CD4-positive, alpha-beta memory T cell (primary cell): ENCODE data around the gene SLC2A9. TPM values are rescaled to one million over a fixed set of nuclear protein-coding genes. Genes with fewer than 3 reads are reported as not detected.

Experiments used
- CTCF ChIA-PET: fragments of 350-600 bp; sonication (Branson Sonifier 250); formaldehyde crosslinking; loops from one replicate; lab custom pipeline; 2021; ENCODE audit warnings: inconsistent platforms; ENCODE audit not compliant: partially characterized antibody; lab: Charles Lee
- POLR2A ChIA-PET: fragments of 350-600 bp; sonication (Branson Sonifier 250); formaldehyde crosslinking; loops from one replicate; lab custom pipeline; 2021; ENCODE audit not compliant: partially characterized antibody; lab: Charles Lee
- DNase-seq, 5 donors: peaks; one replicate each; pipeline versions ENCODE4 v3.0.0 to v3.0.0-alpha.2; 2020 to 2022; ENCODE audit warnings: mixed read lengths in 1 of 5
- H3K27ac ChIP-seq: one replicate; pipeline ENCODE4 v1.7.0; 2013; ENCODE audit warnings: low read depth, low read length
- H3K27me3 ChIP-seq: 2 replicates; pipeline ENCODE4 v1.7.0; 2013; ENCODE audit warnings: mild to moderate bottlenecking, low read length, moderate library complexity; ENCODE audit not compliant: insufficient read depth
- H3K36me3 ChIP-seq: 2 replicates; pipeline ENCODE4 v1.7.0; 2013; ENCODE audit warnings: mild to moderate bottlenecking, low read length, moderate library complexity; ENCODE audit not compliant: insufficient read depth
- H3K4me1 ChIP-seq: 2 replicates; pipeline ENCODE4 v1.7.0; 2013; ENCODE audit warnings: mild to moderate bottlenecking, low read length, moderate library complexity; ENCODE audit not compliant: insufficient read depth
- H3K4me3 ChIP-seq, 2 donors: one replicate each; pipeline ENCODE4 v1.7.0; 2013; ENCODE audit warnings: low read length in 2 of 2, mild to moderate bottlenecking in 1 of 2
- H3K9me3 ChIP-seq, 2 donors: one replicate each; pipeline ENCODE4 v1.7.0; 2013; ENCODE audit warnings: low read length in 2 of 2, control low read depth in 1 of 2; ENCODE audit not compliant: control insufficient read depth in 1 of 2
- H3K27ac Mint-ChIP-seq, 7 donors: one replicate each; pipeline ENCODE4 v1.8.0; 2020 to 2021; ENCODE audit warnings: mixed read lengths in 7 of 7, mild to moderate bottlenecking in 6 of 7, inconsistent platforms in 3 of 7, moderate library complexity in 3 of 7
- H3K27me3 Mint-ChIP-seq, 2 donors: one replicate each; pipeline ENCODE4 v1.8.0; 2020 to 2021; ENCODE audit warnings: mixed read lengths in 2 of 2
- H3K36me3 Mint-ChIP-seq, 2 donors: one replicate each; pipeline ENCODE4 v1.8.0; 2020 to 2021; ENCODE audit warnings: mixed read lengths in 2 of 2, inconsistent platforms in 1 of 2, mild to moderate bottlenecking in 1 of 2
- H3K4me1 Mint-ChIP-seq, 4 donors: one replicate each; pipeline ENCODE4 v1.8.0; 2020 to 2021; ENCODE audit warnings: mixed read lengths in 4 of 4, mild to moderate bottlenecking in 1 of 4
- H3K4me3 Mint-ChIP-seq, 8 donors: one replicate each; pipeline ENCODE4 v1.8.0; 2020 to 2021; ENCODE audit warnings: mixed read lengths in 8 of 8, mild to moderate bottlenecking in 7 of 8, moderate library complexity in 6 of 8, inconsistent platforms in 3 of 8
- H3K9me3 Mint-ChIP-seq, 8 donors: one replicate each; pipeline ENCODE4 v1.8.0; 2020 to 2021; ENCODE audit warnings: mixed read lengths in 8 of 8, mild to moderate bottlenecking in 5 of 8, inconsistent platforms in 3 of 8, moderate library complexity in 1 of 8
- intact Hi-C: fragments of 100-400 bp; cut with micrococcal nuclease; formaldehyde crosslinking; loops from one replicate; pipeline ENCODE4 v1.15.1; 2023
- polyA plus RNA-seq, 2 donors: library from polyadenylated mRNA; unstranded; fragments of 300-500 nt; fragmentation: Illumina TruSeq; gene quantifications; one replicate each; pipeline ENCODE4 v1.2.3, GENCODE V29; 2021
- total RNA-seq, 2 experiments: library from RNA; stranded (reverse); gene quantifications; one replicate each; pipeline ENCODE4 v1.2.3, GENCODE V29; 2021

The SLC2A9 gene
- total and polyA plus RNA-seq, 4 experiments from 2014 or later, result 0.43 to 2.4 (median 1.7) TPM

GRCh38 chr4:10040049-10040892, 19.0 kb upstream of the SLC2A9 start:
- Mint-ChIP-seq H3K4me3 (no peak overlapping the region), H3K36me3 (peaks cover 5 to 35% of the 10 kb centered on the region in 2 donors), H3K4me1 (no peaks in the 10 kb centered on the region), H3K9me3 (peaks cover 0 to 19% (median 10%) of the 10 kb centered on the region in 8 donors), H3K27me3 (peaks cover 0 to 1% of the 10 kb centered on the region in 2 donors), H3K27ac (no peak overlapping the region)
- H3K4me1 ChIP-seq, result no peaks in the 10 kb centered on the region
- intact Hi-C loops, result no loop called here
- no peaks in the 10 kb centered on the region for H3K36me3 ChIP-seq
- ChIA-PET CTCF (no interaction called here), POLR2A (no interaction called here)
- DNase-seq, result no peak
- no peak overlapping the region for H3K4me3 ChIP-seq
- H3K9me3 ChIP-seq, result no peaks in the 10 kb centered on the region
- H3K27me3 ChIP-seq, result no peaks in the 10 kb centered on the region
- H3K27ac ChIP-seq, result no peak overlapping the region

- no peaks in the 10 kb centered on the region for H3K4me1 ChIP-seq
- H3K27ac Mint-ChIP-seq, result no peak overlapping the region
- no peaks in the 10 kb centered on the region for H3K9me3 Mint-ChIP-seq
- DNase-seq, result no peak
- no peak overlapping the region for H3K4me3 ChIP-seq
- no peak overlapping the region for H3K27ac ChIP-seq
- H3K27me3 Mint-ChIP-seq, result peaks cover 0 to 11% of the 10 kb centered on the region in 2 donors
- H3K4me1 Mint-ChIP-seq, result peaks cover 0 to 4% (median 2%) of the 10 kb centered on the region in 4 donors
- intact Hi-C loops, result no loop called here
- ChIA-PET CTCF (no interaction called here), POLR2A (no interaction called here)
- no peaks in the 10 kb centered on the region for H3K36me3 ChIP-seq
- H3K9me3 ChIP-seq, result no peaks in the 10 kb centered on the region
- peaks cover 0 to 15% of the 10 kb centered on the region in 2 donors for H3K36me3 Mint-ChIP-seq
- no peaks in the 10 kb centered on the region for H3K27me3 ChIP-seq
- no peak overlapping the region for H3K4me3 Mint-ChIP-seq
Observed at GRCh38 chr4:10036807-10037342, 15.6 kb upstream of the SLC2A9 start.

- H3K4me1 Mint-ChIP-seq, result peaks cover 0 to 4% (median 2%) of the 10 kb centered on the region in 4 donors
- H3K27me3 ChIP-seq, result no peaks in the 10 kb centered on the region
- H3K9me3 ChIP-seq, result no peaks in the 10 kb centered on the region
- POLR2A ChIA-PET, result no interaction called here
- H3K36me3 Mint-ChIP-seq, result peaks cover 0 to 8% of the 10 kb centered on the region in 2 donors
- H3K4me3 Mint-ChIP-seq, result no peak overlapping the region
- intact Hi-C loops, result no loop called here
- peaks cover 0 to 11% of the 10 kb centered on the region in 2 donors for H3K27me3 Mint-ChIP-seq
- CTCF ChIA-PET, result no interaction called here
- no peak overlapping the region for H3K27ac ChIP-seq
- no peaks in the 10 kb centered on the region for H3K9me3 Mint-ChIP-seq
- no peak overlapping the region for H3K4me3 ChIP-seq
- DNase-seq, result no peak
- H3K27ac Mint-ChIP-seq, result no peak overlapping the region
- no peaks in the 10 kb centered on the region for H3K4me1 ChIP-seq
- H3K36me3 ChIP-seq, result no peaks in the 10 kb centered on the region
Observed at GRCh38 chr4:10035130-10035529, 13.8 kb upstream of the SLC2A9 start.

GRCh38 chr4:10034612-10035104, 13.4 kb upstream of the SLC2A9 start:
- peaks cover 0 to 5% of the 10 kb centered on the region in 2 donors for H3K36me3 Mint-ChIP-seq
- no peaks in the 10 kb centered on the region for H3K27me3 ChIP-seq

GRCh38 chr4:10034136-10034535, 12.8 kb upstream of the SLC2A9 start:
- no peaks in the 10 kb centered on the region for H3K36me3 ChIP-seq
- no peak for DNase-seq
- no peaks in the 10 kb centered on the region for H3K27me3 ChIP-seq
- intact Hi-C loops, result no loop called here
- no peaks in the 10 kb centered on the region for H3K4me1 ChIP-seq
- peaks cover 0 to 5% of the 10 kb centered on the region in 2 donors for H3K36me3 Mint-ChIP-seq
- H3K9me3 ChIP-seq, result no peaks in the 10 kb centered on the region
- CTCF ChIA-PET, result interaction anchor here (0.7 to 1.2 kb wide), 2 partner anchors 15 to 19 kb away, joined by 3 read pairs; no protein-coding TSS in a partner anchor
- H3K9me3 Mint-ChIP-seq, result no peaks in the 10 kb centered on the region
- POLR2A ChIA-PET, result no interaction called here
- no peak overlapping the region for H3K4me3 ChIP-seq
- peaks cover 0 to 4% (median 2%) of the 10 kb centered on the region in 4 donors for H3K4me1 Mint-ChIP-seq
- peaks cover 0 to 11% of the 10 kb centered on the region in 2 donors for H3K27me3 Mint-ChIP-seq
- H3K27ac Mint-ChIP-seq, result no peak overlapping the region
- H3K4me3 Mint-ChIP-seq, result no peak overlapping the region
- H3K27ac ChIP-seq, result no peak overlapping the region

More at GRCh38 chr4:10034612-10035104, 13.4 kb upstream of the SLC2A9 start:
- H3K27ac ChIP-seq, result no peak overlapping the region
- no peaks in the 10 kb centered on the region for H3K9me3 Mint-ChIP-seq
- POLR2A ChIA-PET, result no interaction called here
- H3K36me3 ChIP-seq, result no peaks in the 10 kb centered on the region
- H3K4me3 Mint-ChIP-seq, result no peak overlapping the region
- peaks cover 0 to 4% (median 2%) of the 10 kb centered on the region in 4 donors for H3K4me1 Mint-ChIP-seq
- peaks cover 0 to 11% of the 10 kb centered on the region in 2 donors for H3K27me3 Mint-ChIP-seq
- DNase-seq, result no peak
- H3K4me3 ChIP-seq, result no peak overlapping the region
- no peaks in the 10 kb centered on the region for H3K9me3 ChIP-seq
- no peaks in the 10 kb centered on the region for H3K4me1 ChIP-seq
- CTCF ChIA-PET, result interaction anchor here (0.7 to 1.2 kb wide), 2 partner anchors 15 to 19 kb away, joined by 3 read pairs; no protein-coding TSS in a partner anchor
- intact Hi-C loops, result no loop called here
- no peak overlapping the region for H3K27ac Mint-ChIP-seq

- peaks cover 0 to 4% (median 2%) of the 10 kb centered on the region in 4 donors for H3K4me1 Mint-ChIP-seq
- DNase-seq, result no peak
- no peak overlapping the region for H3K4me3 Mint-ChIP-seq
- H3K27ac Mint-ChIP-seq, result peak overlapping the region in 1 of 7 donors; percentile 4
- H3K9me3 Mint-ChIP-seq, result no peaks in the 10 kb centered on the region
- Histone ChIP-seq H3K36me3 (no peaks in the 10 kb centered on the region), H3K27me3 (no peaks in the 10 kb centered on the region), H3K9me3 (no peaks in the 10 kb centered on the region), H3K4me3 (no peak overlapping the region), H3K27ac (no peak overlapping the region), H3K4me1 (no peaks in the 10 kb centered on the region)
- intact Hi-C loops, result no loop called here
- peaks cover 2 to 11% of the 10 kb centered on the region in 2 donors for H3K27me3 Mint-ChIP-seq
- ChIA-PET POLR2A (no interaction called here), CTCF (interaction anchor here (1.2 kb wide), 1 partner anchor 14 kb away, joined by 3 read pairs; no protein-coding TSS in a partner anchor)
- H3K36me3 Mint-ChIP-seq, result peaks cover 0 to 5% of the 10 kb centered on the region in 2 donors
Observed at GRCh38 chr4:10033191-10033881, 12.0 kb upstream of the SLC2A9 start.

- POLR2A ChIA-PET, result no interaction called here
- no peaks in the 10 kb centered on the region for H3K9me3 ChIP-seq
- CTCF ChIA-PET, result no interaction called here
- Mint-ChIP-seq H3K4me3 (no peak overlapping the region), H3K36me3 (peaks cover 0 to 5% of the 10 kb centered on the region in 2 donors), H3K27ac (no peak overlapping the region), H3K4me1 (peaks cover 0 to 4% (median 2%) of the 10 kb centered on the region in 4 donors), H3K27me3 (peaks cover 2 to 14% of the 10 kb centered on the region in 2 donors), H3K9me3 (no peaks in the 10 kb centered on the region)
- no peaks in the 10 kb centered on the region for H3K27me3 ChIP-seq
- DNase-seq, result no peak
- no peak overlapping the region for H3K27ac ChIP-seq
- H3K4me1 ChIP-seq, result no peaks in the 10 kb centered on the region
- no peak overlapping the region for H3K4me3 ChIP-seq
- no peaks in the 10 kb centered on the region for H3K36me3 ChIP-seq
- intact Hi-C loops, result no loop called here
Observed at GRCh38 chr4:10032625-10033024, 11.3 kb upstream of the SLC2A9 start.
